ENCODE data around the gene TUBGCP5. TPM values are rescaled to one million over a fixed set of nuclear protein-coding genes. Genes with fewer than 3 reads are reported as not detected.
"Not testable (repeated sequence)": the region's sequence is repeated elsewhere in the genome, so short reads cannot be mapped to it uniquely, and the experiment has no call there.

The TUBGCP5 gene
- total RNA-seq, result 10 to 100 TPM; 11.6 to 18.2 (median 13.6) TPM

- Histone ChIP-seq H3K4me1 (peaks cover 8 to 10% of the 10 kb centered on the region in 2 donors), H3K27ac (peak within 1 kb of the TSS; percentile 76 to 84 (median 78)), H3K4me3 (peak within 1 kb of the TSS; percentile 57 to 85 (median 78)), H3K9me3 (no peaks in the 10 kb centered on the region), H3K36me3 (peaks cover 0 to 14% of the 10 kb centered on the region in 2 donors), H3K27me3 (no peaks in the 10 kb centered on the region)
- DNase-seq (peak; percentile 90 to 94), ATAC-seq (peak; percentile 96)
- in situ Hi-C loops (cut with MboI; ENCODE audit: low sequenced_read_pairs in 4 of 4) (loop anchor here in 1 of 4 donors (10.0 kb wide), 1 partner anchor 205 kb away; the partner anchor contains the start of gene NIPA2), intact Hi-C loops (cut with DNase I; ENCODE audit: low total_unique reads) (loop anchor here (2.0 to 5.0 kb wide), 2 partner anchors 59 to 202 kb away; partner anchors contain the start of genes CYFIP1 and NIPA2)
- TF ChIP-seq, protein P1, sequence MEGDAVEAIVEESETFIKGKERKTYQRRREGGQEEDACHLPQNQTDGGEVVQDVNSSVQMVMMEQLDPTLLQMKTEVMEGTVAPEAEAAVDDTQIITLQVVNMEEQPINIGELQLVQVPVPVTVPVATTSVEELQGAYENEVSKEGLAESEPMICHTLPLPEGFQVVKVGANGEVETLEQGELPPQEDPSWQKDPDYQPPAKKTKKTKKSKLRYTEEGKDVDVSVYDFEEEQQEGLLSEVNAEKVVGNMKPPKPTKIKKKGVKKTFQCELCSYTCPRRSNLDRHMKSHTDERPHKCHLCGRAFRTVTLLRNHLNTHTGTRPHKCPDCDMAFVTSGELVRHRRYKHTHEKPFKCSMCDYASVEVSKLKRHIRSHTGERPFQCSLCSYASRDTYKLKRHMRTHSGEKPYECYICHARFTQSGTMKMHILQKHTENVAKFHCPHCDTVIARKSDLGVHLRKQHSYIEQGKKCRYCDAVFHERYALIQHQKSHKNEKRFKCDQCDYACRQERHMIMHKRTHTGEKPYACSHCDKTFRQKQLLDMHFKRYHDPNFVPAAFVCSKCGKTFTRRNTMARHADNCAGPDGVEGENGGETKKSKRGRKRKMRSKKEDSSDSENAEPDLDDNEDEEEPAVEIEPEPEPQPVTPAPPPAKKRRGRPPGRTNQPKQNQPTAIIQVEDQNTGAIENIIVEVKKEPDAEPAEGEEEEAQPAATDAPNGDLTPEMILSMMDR (IDR thresholded peaks at IDR 0.05 in 4 of 5, conservative IDR thresholded peaks at IDR 0.05 in 1 of 5), result peak; percentile 50 to 67 (median 59)
- TF ChIP-seq POLR2A (IDR thresholded peaks at IDR 0.05), result peak; percentile 83 to 87
Observed at GRCh38 chr15:23039143-23039916, at the start of gene TUBGCP5. TSS of gene TUBGCP5 (minus strand) at chr15:23039569. CDS start at chr15:23039543, 26 bp downstream.

GRCh38 chr15:23083115-23083514 is 43.7 kb upstream of the TUBGCP5 start:
- Histone ChIP-seq H3K4me1 (no peaks in the 10 kb centered on the region), H3K27ac (no peak overlapping the region), H3K4me3 (no peak overlapping the region), H3K9me3 (no peaks in the 10 kb centered on the region), H3K27me3 (no peaks in the 10 kb centered on the region), H3K36me3 (no peaks in the 10 kb centered on the region)
- ATAC-seq, result no peak
- TF ChIP-seq POLR2A (IDR thresholded peaks at IDR 0.05), result no peak
- TF ChIP-seq, protein P1 (IDR thresholded peaks at IDR 0.05 in 4 of 5, conservative IDR thresholded peaks at IDR 0.05 in 1 of 5), result no peak
- in situ Hi-C loops (cut with MboI; ENCODE audit: low sequenced_read_pairs in 4 of 4) (no loop called here), intact Hi-C loops (cut with DNase I; ENCODE audit: low total_unique reads) (no loop called here)
- DNase-seq, result no peak

GRCh38 chr15:23081996-23082737 is 42.8 kb upstream of the TUBGCP5 start:
- H3K27ac ChIP-seq; H3K27me3 ChIP-seq; intact Hi-C loops (cut with DNase I; ENCODE audit: low total_unique reads); H3K36me3 ChIP-seq; DNase-seq; in situ Hi-C loops (cut with MboI; ENCODE audit: low sequenced_read_pairs in 4 of 4); H3K9me3 ChIP-seq; H3K4me1 ChIP-seq; ATAC-seq; H3K4me3 ChIP-seq: not testable (repeated sequence)

DNA sequence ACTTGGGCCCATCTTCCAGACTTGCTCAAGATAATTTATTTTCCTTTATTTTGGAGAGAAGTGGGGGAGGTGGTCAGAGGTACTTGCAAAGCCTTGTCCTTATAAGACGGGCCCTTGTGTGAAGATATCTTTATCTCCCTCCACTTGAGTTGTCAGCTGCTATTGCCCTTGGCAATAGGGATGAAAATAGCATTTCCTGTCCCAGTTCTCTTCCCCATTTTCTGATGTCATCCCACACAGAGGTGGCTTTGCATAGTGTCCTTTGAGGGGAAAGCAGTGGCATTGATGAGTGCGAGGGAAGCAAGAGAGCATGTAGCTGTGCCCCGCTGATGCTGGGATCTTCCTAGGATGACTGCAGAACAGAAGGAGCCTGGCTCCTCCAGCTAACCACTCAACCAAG is 41.9 kb upstream of the TUBGCP5 start:
- DNase-seq (no peak), ATAC-seq (no peak)
- TF ChIP-seq, protein P1 (IDR thresholded peaks at IDR 0.05 in 4 of 5, conservative IDR thresholded peaks at IDR 0.05 in 1 of 5), result no peak
- TF ChIP-seq POLR2A (IDR thresholded peaks at IDR 0.05), result no peak
- H3K4me3 ChIP-seq, result no peak overlapping the region
- no peaks in the 10 kb centered on the region for H3K36me3 ChIP-seq
- intact Hi-C loops (cut with DNase I; ENCODE audit: low total_unique reads) (no loop called here), in situ Hi-C loops (cut with MboI; ENCODE audit: low sequenced_read_pairs in 4 of 4) (no loop called here)
- no peaks in the 10 kb centered on the region for H3K9me3 ChIP-seq
- H3K27me3 ChIP-seq, result no peaks in the 10 kb centered on the region
- H3K4me1 ChIP-seq, result no peaks in the 10 kb centered on the region
- H3K27ac ChIP-seq, result no peak overlapping the region

DNA sequence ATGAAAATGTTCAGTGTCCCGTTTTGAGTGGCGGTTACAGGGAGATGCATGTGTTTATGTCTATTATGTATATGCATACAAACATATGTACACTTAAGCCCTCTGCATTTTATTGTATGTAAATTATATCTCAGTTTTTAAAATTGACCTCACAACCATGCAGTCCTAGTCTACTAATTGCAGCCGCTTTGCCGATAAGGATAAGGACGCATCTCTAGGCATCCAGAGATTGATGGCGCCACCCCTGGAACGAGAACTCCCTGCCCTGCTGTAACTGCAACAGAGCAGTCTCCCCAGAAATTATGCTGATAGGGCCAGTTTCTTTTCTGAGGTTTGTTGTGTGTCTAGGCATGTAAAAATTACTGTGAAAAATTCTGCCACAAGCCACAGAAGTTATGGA is 40.4 kb upstream of the TUBGCP5 start:
- no peaks in the 10 kb centered on the region for H3K36me3 ChIP-seq
- H3K4me3 ChIP-seq, result no peak overlapping the region
- in situ Hi-C loops (cut with MboI; ENCODE audit: low sequenced_read_pairs in 4 of 4) (loop anchor here in 1 of 4 donors (10.0 kb wide), 1 partner anchor 55 kb away; no protein-coding TSS in a partner anchor), intact Hi-C loops (cut with DNase I; ENCODE audit: low total_unique reads) (no loop called here)
- DNase-seq, result no peak
- H3K9me3 ChIP-seq, result no peaks in the 10 kb centered on the region
- no peak for ATAC-seq
- no peak overlapping the region for H3K27ac ChIP-seq
- no peaks in the 10 kb centered on the region for H3K27me3 ChIP-seq
- TF ChIP-seq, protein P1 (IDR thresholded peaks at IDR 0.05 in 4 of 5, conservative IDR thresholded peaks at IDR 0.05 in 1 of 5), result no peak
- no peak for TF ChIP-seq POLR2A (IDR thresholded peaks at IDR 0.05)
- no peaks in the 10 kb centered on the region for H3K4me1 ChIP-seq
